AG10803 (cell line): ENCODE data around the gene BDNF.
A peak's percentile ranks its signal among the peaks of the same experiment; 100 is the strongest.

Source experiments
- DNase-seq: peaks from one replicate; pipeline ENCODE4 v3.0.0; 2010; ENCODE audit warnings: low read depth
- H3K4me3 ChIP-seq: 2 replicates; pipeline ENCODE4 v1.5.1; 2011; ENCODE audit warnings: mild to moderate bottlenecking, low read length, control low read depth
- TF ChIP-seq, protein P1 (sequence below): conservative IDR thresholded peaks from 2 replicates; pipeline ENCODE4 v1.5.1; 2011; ENCODE audit warnings: mild to moderate bottlenecking, low read length, control low read depth, inconsistent platforms

Gene BDNF

DNA sequence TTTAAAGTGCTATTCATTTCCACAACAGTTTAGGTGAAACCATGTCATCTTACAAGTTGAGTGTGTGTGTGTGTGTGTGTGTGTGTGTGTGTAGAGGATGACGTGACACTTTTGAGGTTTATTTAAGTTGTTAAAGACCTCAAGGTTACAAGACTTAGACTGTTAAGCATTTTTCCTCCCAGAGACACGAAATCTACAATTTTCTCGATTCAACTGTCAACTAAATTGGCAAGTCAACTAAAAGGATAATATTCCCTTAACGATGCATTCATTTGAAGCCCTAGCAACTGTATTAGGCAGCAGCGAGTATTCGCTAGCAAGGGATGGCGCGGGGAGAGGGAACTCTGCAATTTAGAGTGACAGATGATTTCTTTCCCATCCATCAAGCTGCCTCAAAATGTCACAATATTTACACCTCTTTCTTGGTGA, 17.6 kb upstream of the BDNF start:
- H3K4me3 ChIP-seq: peak overlapping the region; percentile 85
- TF ChIP-seq, protein P1, sequence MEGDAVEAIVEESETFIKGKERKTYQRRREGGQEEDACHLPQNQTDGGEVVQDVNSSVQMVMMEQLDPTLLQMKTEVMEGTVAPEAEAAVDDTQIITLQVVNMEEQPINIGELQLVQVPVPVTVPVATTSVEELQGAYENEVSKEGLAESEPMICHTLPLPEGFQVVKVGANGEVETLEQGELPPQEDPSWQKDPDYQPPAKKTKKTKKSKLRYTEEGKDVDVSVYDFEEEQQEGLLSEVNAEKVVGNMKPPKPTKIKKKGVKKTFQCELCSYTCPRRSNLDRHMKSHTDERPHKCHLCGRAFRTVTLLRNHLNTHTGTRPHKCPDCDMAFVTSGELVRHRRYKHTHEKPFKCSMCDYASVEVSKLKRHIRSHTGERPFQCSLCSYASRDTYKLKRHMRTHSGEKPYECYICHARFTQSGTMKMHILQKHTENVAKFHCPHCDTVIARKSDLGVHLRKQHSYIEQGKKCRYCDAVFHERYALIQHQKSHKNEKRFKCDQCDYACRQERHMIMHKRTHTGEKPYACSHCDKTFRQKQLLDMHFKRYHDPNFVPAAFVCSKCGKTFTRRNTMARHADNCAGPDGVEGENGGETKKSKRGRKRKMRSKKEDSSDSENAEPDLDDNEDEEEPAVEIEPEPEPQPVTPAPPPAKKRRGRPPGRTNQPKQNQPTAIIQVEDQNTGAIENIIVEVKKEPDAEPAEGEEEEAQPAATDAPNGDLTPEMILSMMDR: no peak
- DNase-seq: no peak

DNA sequence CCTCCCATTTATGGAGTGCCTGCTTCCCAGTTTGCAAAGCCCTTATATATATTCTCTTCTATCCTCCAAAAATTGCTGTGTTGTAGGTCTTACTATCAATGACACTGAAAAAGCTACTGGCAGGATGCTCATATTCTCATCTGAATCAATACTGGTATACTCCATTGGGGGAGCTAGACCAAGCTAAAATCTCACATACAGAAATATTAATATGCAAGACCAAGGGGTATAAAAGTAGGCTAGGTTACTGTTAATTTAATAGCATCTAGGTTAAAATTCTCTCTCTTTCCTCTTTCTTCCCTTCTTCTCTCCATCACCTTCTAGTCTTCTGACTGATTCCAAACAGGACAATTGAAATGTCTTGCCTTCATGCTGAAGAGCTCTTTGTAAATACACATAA, 17.1 kb upstream of the BDNF start:
- TF ChIP-seq, protein P1: peak; percentile 64
- DNase-seq: no peak
- H3K4me3 ChIP-seq: peak overlapping the region; percentile 85

DNA sequence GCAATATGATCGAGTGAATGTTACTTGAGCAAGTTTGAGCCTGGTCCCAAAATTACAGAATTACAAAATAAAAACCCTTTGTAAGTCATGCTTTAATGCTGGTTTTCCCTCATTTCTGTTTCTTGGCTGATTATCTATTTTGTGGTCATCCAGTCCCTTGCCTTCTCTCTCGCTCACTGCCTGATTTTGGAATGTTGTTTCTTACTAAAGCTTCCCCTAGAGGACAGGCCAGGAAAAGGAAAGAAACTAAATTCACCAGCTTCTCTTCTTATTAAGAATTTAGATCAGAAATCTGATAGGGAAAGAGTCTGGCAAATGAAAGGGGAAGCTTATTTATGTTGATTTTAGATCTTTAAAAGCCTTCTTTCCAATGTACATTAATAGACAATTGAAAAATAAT, 16.6 kb upstream of the BDNF start:
- TF ChIP-seq, protein P1: peak; percentile 77
- peak; percentile 87 for DNase-seq
- H3K4me3 ChIP-seq: no peak overlapping the region; the same call in 1 of the 2 replicates

DNA sequence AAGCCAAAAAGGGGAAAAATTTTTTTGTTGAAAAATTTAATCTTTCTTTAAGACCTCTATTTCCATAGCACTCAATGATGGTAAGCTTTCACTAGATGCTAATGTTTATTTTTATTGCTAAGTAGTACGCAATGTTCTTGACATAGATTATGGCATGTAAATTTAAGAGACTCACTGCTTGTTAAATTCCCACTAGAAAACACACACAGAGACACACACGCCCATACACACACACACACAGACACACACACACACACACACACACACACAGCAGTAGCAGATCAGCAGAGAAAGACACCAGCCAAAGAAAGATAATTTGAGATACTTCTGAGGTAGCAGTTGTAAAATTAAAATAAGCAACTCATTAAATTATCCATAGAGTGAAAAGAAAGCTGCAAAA, 16.0 kb upstream of the BDNF start:
- H3K4me3 ChIP-seq: no peak overlapping the region
- TF ChIP-seq, protein P1: no peak
- no peak for DNase-seq

DNA sequence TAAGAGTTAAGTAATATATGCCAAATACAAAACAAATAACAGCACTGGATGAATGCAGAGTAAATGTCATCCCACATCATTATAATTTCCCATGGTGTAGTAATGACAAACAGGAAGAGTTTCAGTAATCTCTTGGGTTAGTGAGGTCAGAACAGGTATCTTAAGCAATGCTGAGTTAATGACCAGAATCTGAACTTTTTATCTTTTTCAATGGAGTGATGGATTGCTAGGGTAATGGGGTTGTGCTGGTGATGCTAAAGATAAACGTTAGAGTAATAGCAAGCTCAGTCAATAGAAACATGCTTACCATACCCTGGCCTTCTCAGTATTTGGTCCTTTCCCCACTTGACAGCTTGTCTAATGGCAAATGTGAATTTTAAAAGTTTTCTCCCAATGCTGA, 11.5 kb upstream of the BDNF start:
- no peak for DNase-seq
- TF ChIP-seq, protein P1: no peak
- H3K4me3 ChIP-seq: no peak overlapping the region

DNA sequence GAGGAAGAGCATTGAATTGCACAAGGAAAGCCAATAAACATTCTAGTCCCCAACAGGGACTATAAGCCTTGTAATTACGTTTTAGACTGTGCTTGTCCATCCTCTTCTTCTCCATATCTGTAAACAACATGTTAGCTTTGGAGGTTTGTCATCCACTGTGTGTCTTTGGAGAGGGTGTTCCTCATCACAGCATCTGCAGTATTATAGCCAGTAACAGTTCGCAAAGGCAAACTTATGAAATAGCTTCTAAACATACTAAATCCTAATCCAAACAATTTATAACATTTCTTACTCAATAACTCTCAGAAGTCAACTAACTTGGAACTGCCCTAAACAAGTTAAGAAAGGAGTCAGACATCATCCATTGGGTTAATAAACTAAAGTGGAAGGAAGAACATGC, 10.3 kb upstream of the BDNF start:
- H3K4me3 ChIP-seq: no peak overlapping the region
- TF ChIP-seq, protein P1: no peak
- no peak for DNase-seq

DNA sequence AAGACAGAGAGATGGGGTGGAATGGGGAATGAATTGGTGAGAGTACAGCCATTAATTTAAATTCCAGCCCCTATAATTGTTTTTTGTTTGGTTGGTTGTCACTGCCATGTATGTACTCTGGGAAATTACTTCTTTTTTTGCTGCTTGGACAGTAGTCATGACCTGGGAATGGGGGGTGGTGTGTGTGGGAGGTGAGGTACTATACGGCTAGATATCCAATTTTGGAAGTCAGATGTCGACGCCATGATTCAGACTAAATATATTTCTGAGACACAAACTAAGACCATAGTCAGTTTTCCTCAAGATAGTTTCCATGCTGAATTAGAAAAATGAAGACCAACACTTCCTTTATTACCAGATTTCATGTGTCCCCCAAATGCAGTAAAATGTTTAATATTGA, 7.4 kb upstream of the BDNF start:
- TF ChIP-seq, protein P1: no peak

More for the DNA sequence above, 7.4 kb upstream of the BDNF start:
- H3K4me3 ChIP-seq: no peak overlapping the region
- DNase-seq: no peak
